Endothelial cell of umbilical vein (primary cell): ENCODE measurements around the gene MSH6. TPM values are rescaled to one million over a fixed set of nuclear protein-coding genes. Genes with fewer than 3 reads are reported as not detected.

ENCODE experiments used
- BruUV-seq: library from RNA; stranded (reverse); fragments of 400-500 nt; replicated peaks from 2 replicates; lab custom pipeline; 2021; lab: Mats Ljungman, UMichigan
- CTCF ChIA-PET: fragments of 300-600, 350-600 bp; sonication (Branson Sonifier 250); formaldehyde crosslinking; loops from one replicate; lab custom pipeline; 2021; ENCODE audit warnings: antibody characterized with exemption, inconsistent platforms; lab: Charles Lee
- POLR2A ChIA-PET: fragments of 300-600, 350-600 bp; sonication (Branson Sonifier 250); formaldehyde crosslinking; loops from one replicate; lab custom pipeline; 2021; ENCODE audit warnings: antibody characterized with exemption, inconsistent platforms; lab: Charles Lee
- DNase-seq: peaks from one replicate; pipeline ENCODE4 v3.0.0-alpha.2; 2011; ENCODE audit warnings: low read depth, low spot score
- FAIRE-seq: peaks from 2 replicates; lab custom pipeline; 2011; peaks lifted over from hg19 to GRCh38; lab: Jason Lieb, UNC
- H2AFZ ChIP-seq: 2 replicates; pipeline ENCODE4 v1.6.0; 2012; ENCODE audit warnings: low read depth, low read length, control low read depth, inconsistent platforms
- H3K27ac ChIP-seq: 2 replicates; pipeline ENCODE4 v1.5.1; 2011; ENCODE audit warnings: low read depth, mild to moderate bottlenecking, control low read depth, low read length, moderate library complexity; ENCODE audit not compliant: insufficient read depth
- H3K27me3 ChIP-seq, 2 experiments: 2 replicates each; pipeline versions ENCODE4 v1.6.0 to v1.6.1; 2011; ENCODE audit warnings: low read length in 2 of 2, mixed read lengths in 1 of 2; ENCODE audit not compliant: control insufficient read depth in 2 of 2, insufficient read depth in 2 of 2
- H3K36me3 ChIP-seq, 2 experiments: 2 replicates in 1 of 2; 3 replicates in 1 of 2; pipeline ENCODE4 v1.5.1; 2011; ENCODE audit warnings: low read length in 2 of 2, mild to moderate bottlenecking in 1 of 2, moderate library complexity in 1 of 2; ENCODE audit not compliant: control insufficient read depth in 2 of 2, insufficient read depth in 2 of 2; ENCODE audit errors: extremely low read depth in 1 of 2
- H3K4me1 ChIP-seq: 3 replicates; pipeline ENCODE4 v1.5.1; 2011; ENCODE audit warnings: mild to moderate bottlenecking, low read length; ENCODE audit not compliant: control insufficient read depth, insufficient read depth; ENCODE audit errors: extremely low read depth
- H3K4me2 ChIP-seq: 2 replicates; pipeline ENCODE4 v1.6.1; 2011; ENCODE audit warnings: low read length, control low read depth, mixed read lengths; ENCODE audit not compliant: insufficient read depth
- H3K4me3 ChIP-seq, 3 experiments: fragments of 200-600 bp in 1 of 3; sonication (generic), shearing (Covaris generic) in 1 of 3; replicated peaks in 1 of 3; 2 replicates each; pipeline ENCODE4 v1.5.1; 2011 to 2016; ENCODE audit warnings: control low read depth in 3 of 3, low read length in 3 of 3, mild to moderate bottlenecking in 2 of 3, inconsistent platforms in 1 of 3, low read depth in 1 of 3, moderate library complexity in 1 of 3; ENCODE audit not compliant: insufficient read depth in 1 of 3
- H3K79me2 ChIP-seq: 2 replicates; pipeline ENCODE4 v1.6.0; 2012; ENCODE audit warnings: low read length, inconsistent platforms; ENCODE audit not compliant: control insufficient read depth, insufficient read depth
- H3K9ac ChIP-seq: replicated peaks from 2 replicates; pipeline ENCODE3; 2011; ENCODE audit warnings: low read length, control low read depth; ENCODE audit not compliant: insufficient read depth; ENCODE audit errors: extremely low read depth
- H3K9me1 ChIP-seq: replicated peaks from 3 replicates; pipeline ENCODE4 v1.6.0; 2011; ENCODE audit warnings: mild to moderate bottlenecking, low read length; ENCODE audit not compliant: control insufficient read depth, insufficient read depth; ENCODE audit errors: extremely low read depth
- H3K9me3 ChIP-seq: replicated peaks from 2 replicates; pipeline ENCODE4 v1.5.1; 2012; ENCODE audit warnings: low read length, inconsistent platforms; ENCODE audit not compliant: control insufficient read depth, insufficient read depth
- H4K20me1 ChIP-seq: replicated peaks from 2 replicates; pipeline ENCODE3; 2011; ENCODE audit warnings: mild to moderate bottlenecking, low read length; ENCODE audit not compliant: control insufficient read depth, insufficient read depth; ENCODE audit errors: extremely low read depth
- CTCF ChIP-seq, 2 donors: IDR thresholded peaks; 1 replicate in 1 of 2; 2 replicates in 1 of 2; pipeline ENCODE4 v1.5.1; 2011; ENCODE audit warnings: low read length in 2 of 2, mild to moderate bottlenecking in 2 of 2, moderate library complexity in 2 of 2, control low read depth in 1 of 2, inconsistent platforms in 1 of 2, low read depth in 1 of 2; ENCODE audit not compliant: insufficient read depth in 1 of 2; ENCODE audit errors: extremely low read depth in 1 of 2
- EZH2 ChIP-seq: IDR thresholded peaks from 2 replicates; pipeline ENCODE4 v1.6.1; 2012; ENCODE audit warnings: borderline replicate concordance, low read depth, mild to moderate bottlenecking, moderate library complexity, low read length, inconsistent platforms; ENCODE audit not compliant: severe bottlenecking
- FOS ChIP-seq: IDR thresholded peaks from 2 replicates; pipeline ENCODE4 v1.6.1; 2011; ENCODE audit warnings: mild to moderate bottlenecking, low read length, moderate library complexity, borderline replicate concordance; ENCODE audit not compliant: insufficient read depth
- GATA2 ChIP-seq: IDR thresholded peaks from 2 replicates; pipeline ENCODE4 v1.7.0; 2011; ENCODE audit warnings: low read depth, mild to moderate bottlenecking, moderate library complexity, mixed read lengths, low read length; ENCODE audit not compliant: insufficient read length, insufficient read depth
- JUN ChIP-seq: IDR thresholded peaks from 2 replicates; pipeline ENCODE4 v1.6.1; 2011; ENCODE audit warnings: borderline replicate concordance, low read depth; ENCODE audit not compliant: insufficient read length, insufficient read depth
- MAX ChIP-seq: IDR thresholded peaks from 2 replicates; pipeline ENCODE4 v1.6.1; 2011; ENCODE audit not compliant: insufficient read depth, insufficient read length
- MYC ChIP-seq: IDR thresholded peaks from one replicate; pipeline ENCODE4 v1.6.1; 2011; ENCODE audit warnings: mild to moderate bottlenecking, low read depth, low read length
- POLR2A ChIP-seq: IDR thresholded peaks from 2 replicates; pipeline ENCODE4 v1.6.1; 2012; ENCODE audit warnings: low read depth, mild to moderate bottlenecking, control low read depth, low read length
- POLR2AphosphoS5 ChIP-seq: IDR thresholded peaks from 2 replicates; pipeline ENCODE4 v1.6.1; 2012; ENCODE audit warnings: low read depth, mild to moderate bottlenecking, control low read depth, low read length, moderate library complexity; ENCODE audit not compliant: insufficient read depth
- dilution Hi-C: fragments of 300-500 bp; cut with MboI; formaldehyde crosslinking; loops from one replicate; pipeline ENCODE4 v1.15.0; 2019; ENCODE audit warnings: low sequenced_read_pairs; ENCODE audit not compliant: extremely low pct_ligation_motif_present
- intact Hi-C: fragments of 100-400 bp; cut with micrococcal nuclease; formaldehyde crosslinking; loops from one replicate; pipeline ENCODE4 v1.10.0; 2022
- polyA plus RNA-seq, 4 experiments: library from polyadenylated mRNA; depleted of rRNA in 3 of 4; stranded (reverse) in 3 of 4; unstranded in 1 of 4; fragments of >200 nt; gene quantifications; 2 replicates each; pipeline versions ENCODE4 v1.2.1 to v1.2.3, GENCODE V29; 2011 to 2012; ENCODE audit warnings: missing spikeins in 1 of 4
- total RNA-seq: library from RNA; stranded (reverse); gene quantifications from 2 replicates; pipeline ENCODE4 v1.2.3, GENCODE V29; 2021

The MSH6 gene
- total and polyA plus RNA-seq, 2 donors (not counting 3 experiments of a cell fraction or from before 2014, with no cell fraction given): 11.9 to 74.0 TPM

- no peak for TF ChIP-seq POLR2AphosphoS5
- no peaks in the 10 kb centered on the region for H3K4me1 ChIP-seq
- no peak overlapping the region for H2AFZ ChIP-seq
- DNase-seq: no peak
- POLR2A ChIA-PET: no interaction called here
- no peak overlapping the region for H3K9ac ChIP-seq
- H3K9me3 ChIP-seq: no peaks in the 10 kb centered on the region
- no peak overlapping the region for H3K27ac ChIP-seq
- peaks cover 8% of the 10 kb centered on the region for H4K20me1 ChIP-seq
- dilution Hi-C loops (no loop called here), intact Hi-C loops (no loop called here)
- H3K4me2 ChIP-seq: no peak overlapping the region
- CTCF ChIA-PET: interaction anchor here (0.8 kb wide), 1 partner anchor 306 kb away, joined by 3 read pairs; no protein-coding TSS in a partner anchor
- peaks cover 35 to 43% of the 10 kb centered on the region in 2 experiments for H3K36me3 ChIP-seq
- no peaks in the 10 kb centered on the region for H3K9me1 ChIP-seq
- no peak for FAIRE-seq
- H3K4me3 ChIP-seq: no peak overlapping the region
- no TSS peak for BruUV-seq
- H3K27me3 ChIP-seq: no peaks in the 10 kb centered on the region
- peaks cover 13% of the 10 kb centered on the region for H3K79me2 ChIP-seq
Observed at GRCh38 chr2:47801118-47801517, 18.2 kb downstream of the MSH6 start.

- intact Hi-C loops (no loop called here), dilution Hi-C loops (no loop called here)
- Histone ChIP-seq H3K36me3 (peaks cover 27 to 51% of the 10 kb centered on the region in 2 experiments), H3K4me1 (no peaks in the 10 kb centered on the region), H3K4me2 (no peak overlapping the region), H2AFZ (no peak overlapping the region), H3K9me1 (no peaks in the 10 kb centered on the region), H3K4me3 (no peak overlapping the region), H3K27ac (no peak overlapping the region), H3K79me2 (peaks cover 9% of the 10 kb centered on the region), H3K27me3 (no peaks in the 10 kb centered on the region), H4K20me1 (peaks cover 8% of the 10 kb centered on the region), H3K9ac (no peak overlapping the region), H3K9me3 (no peaks in the 10 kb centered on the region)
- no TSS peak for BruUV-seq
- POLR2A ChIA-PET: no interaction called here
- CTCF ChIA-PET: interaction anchor here (1.4 to 1.6 kb wide), 2 partner anchors 303 to 366 kb away, joined by 3 to 4 read pairs; no protein-coding TSS in a partner anchor
- TF ChIP-seq FOS (no peak), MYC (no peak), MAX (no peak), JUN (no peak), POLR2AphosphoS5 (no peak), CTCF (IDR thresholded peaks at IDR 0.05; ENCODE audit: extremely low read depth in 1 of 2, insufficient read depth in 1 of 2, low read depth in 1 of 2, low read length in 2 of 2) (no peak), EZH2 (no peak), POLR2A (no peak), GATA2 (no peak)
- FAIRE-seq (no peak), DNase-seq (peak; percentile 13)
Observed at GRCh38 chr2:47803363-47803762, 20.4 kb downstream of the MSH6 start.
